BJ (cell line): Measurements from ENCODE around the gene TNS4. TPM values are rescaled to one million over a fixed set of nuclear protein-coding genes. Genes with fewer than 3 reads are reported as not detected.

Source experiments
- CTCF ChIA-PET: fragments of 350-600 bp; formaldehyde crosslinking; extraction: SDS; loops from one replicate; lab custom pipeline; 2021; ENCODE audit warnings: antibody characterized with exemption, inconsistent platforms; lab: Yijun Ruan, JAX
- POLR2A ChIA-PET: fragments of 300-600 bp; sonication (Branson Sonifier 250); formaldehyde crosslinking; extraction: SDS; loops from one replicate; lab custom pipeline; 2021; ENCODE audit warnings: antibody characterized with exemption; lab: Charles Lee
- DNase-seq: peaks from one replicate; pipeline ENCODE4 v3.0.0-alpha.2; 2011; ENCODE audit warnings: low read depth
- H3K27me3 ChIP-seq: 2 replicates; pipeline ENCODE4 v1.6.0; 2011; ENCODE audit warnings: low read length; ENCODE audit not compliant: control insufficient read depth, insufficient read depth
- H3K36me3 ChIP-seq: 2 replicates; pipeline ENCODE4 v1.5.1; 2011; ENCODE audit warnings: low read length; ENCODE audit not compliant: control insufficient read depth, insufficient read depth
- H3K4me3 ChIP-seq: 2 replicates; pipeline ENCODE4 v1.5.1; 2011; ENCODE audit warnings: low read depth, mild to moderate bottlenecking, control low read depth, low read length
- CTCF ChIP-seq: IDR thresholded peaks from 2 replicates; pipeline ENCODE4 v1.5.1; 2011; ENCODE audit warnings: low read depth, mild to moderate bottlenecking, control low read depth, inconsistent platforms, low read length, moderate library complexity; ENCODE audit not compliant: insufficient read depth
- polyA plus RNA-seq: library from polyadenylated mRNA; depleted of rRNA; stranded (reverse); fragments of >200 nt; gene quantifications from 2 replicates; pipeline ENCODE4 v1.2.3, GENCODE V29; 2011

Gene TNS4
- polyA plus RNA-seq, 1 experiment: 0.40 TPM

- POLR2A ChIA-PET: no interaction called here
- no peak for TF ChIP-seq CTCF
- no peaks in the 10 kb centered on the region for H3K36me3 ChIP-seq
- CTCF ChIA-PET: interaction anchor here (1.0 to 2.2 kb wide), 2 partner anchors 8 to 17 kb away, joined by 3 to 9 read pairs; partner anchors contain the start of gene TNS4
- H3K4me3 ChIP-seq: no peak overlapping the region
- H3K27me3 ChIP-seq: no peaks in the 10 kb centered on the region
- no peak for DNase-seq
These were observed 7.7 kb downstream of the TNS4 start for GRCh38 chr17:40493697-40494096.

- Histone ChIP-seq H3K4me3 (no peak overlapping the region), H3K36me3 (no peaks in the 10 kb centered on the region), H3K27me3 (no peaks in the 10 kb centered on the region)
- no peak for TF ChIP-seq CTCF
- POLR2A ChIA-PET: no interaction called here
- CTCF ChIA-PET: no interaction called here
- DNase-seq: no peak
These were observed 9.9 kb downstream of the TNS4 start for GRCh38 chr17:40491486-40491885.

GRCh38 chr17:40490982-40491381 lies 10.4 kb downstream of the TNS4 start:
- TF ChIP-seq CTCF: no peak
- no peak for DNase-seq
- ChIA-PET CTCF (interaction anchor here (1.1 to 1.9 kb wide), 3 partner anchors 14 to 41 kb away, joined by 3 to 7 read pairs (median 3); no protein-coding TSS in a partner anchor), POLR2A (no interaction called here)
- Histone ChIP-seq H3K36me3 (no peaks in the 10 kb centered on the region), H3K4me3 (no peak overlapping the region), H3K27me3 (no peaks in the 10 kb centered on the region)

- TF ChIP-seq CTCF: no peak
- POLR2A ChIA-PET: interaction anchor here (0.5 kb wide), 2 partner anchors 9 to 18 kb away, joined by 3 to 4 read pairs; no protein-coding TSS in a partner anchor
- no peaks in the 10 kb centered on the region for H3K27me3 ChIP-seq
- DNase-seq: no peak
- no peak overlapping the region for H3K4me3 ChIP-seq
- CTCF ChIA-PET: interaction anchor here (1.1 to 1.9 kb wide), 3 partner anchors 14 to 42 kb away, joined by 3 to 7 read pairs (median 3); no protein-coding TSS in a partner anchor
- H3K36me3 ChIP-seq: no peaks in the 10 kb centered on the region
These were observed 11.1 kb downstream of the TNS4 start for GRCh38 chr17:40490289-40490853.

- TF ChIP-seq CTCF: no peak
- no peak for DNase-seq
- H3K4me3 ChIP-seq: no peak overlapping the region
- H3K27me3 ChIP-seq: no peaks in the 10 kb centered on the region
- ChIA-PET POLR2A (interaction anchor here (0.5 kb wide), 1 partner anchor 36 kb away, joined by 3 read pairs; no protein-coding TSS in a partner anchor), CTCF (interaction anchor here (0.6 to 1.7 kb wide), 5 partner anchors 10 to 1175 kb away, joined by 3 to 6 read pairs (median 3); no protein-coding TSS in a partner anchor)
- H3K36me3 ChIP-seq: no peaks in the 10 kb centered on the region
These were observed 13.9 kb downstream of the TNS4 start for GRCh38 chr17:40487371-40488020.
